GM21825 (cell line): ENCODE measurements around the gene ZNF362.

ENCODE experiments used
- ATAC-seq: cut with Tn5 transposase; IDR thresholded peaks from one replicate; pipeline ENCODE4 v1.9.1; 2021; ENCODE audit warnings: mild to moderate bottlenecking, moderate library complexity; ENCODE audit not compliant: unreplicated experiment

The ZNF362 gene

GRCh38 chr1:33267468-33268205 is 11.3 kb downstream of the ZNF362 start:
- ATAC-seq, result no peak

DNA sequence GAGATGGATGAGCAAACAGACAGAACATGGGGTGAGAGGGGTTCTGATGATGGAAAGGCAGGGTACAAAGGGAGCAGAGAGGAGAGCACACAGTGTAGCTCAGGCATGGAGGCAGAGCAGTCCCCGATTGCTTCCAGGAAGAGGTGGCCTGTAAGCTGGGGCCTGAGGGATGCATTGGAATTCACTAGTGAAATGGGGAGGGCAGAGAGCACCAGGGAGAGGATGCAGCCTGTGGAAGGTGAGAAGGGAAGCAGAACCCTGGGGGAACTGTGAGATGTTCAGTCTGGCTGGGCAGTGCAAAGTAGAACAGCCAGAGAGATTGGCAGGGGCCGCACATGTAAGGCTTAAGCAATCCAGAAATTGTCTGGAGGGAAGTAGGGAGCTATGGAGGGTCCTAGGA is 12.2 kb downstream of the ZNF362 start:
- ATAC-seq, result no peak

DNA sequence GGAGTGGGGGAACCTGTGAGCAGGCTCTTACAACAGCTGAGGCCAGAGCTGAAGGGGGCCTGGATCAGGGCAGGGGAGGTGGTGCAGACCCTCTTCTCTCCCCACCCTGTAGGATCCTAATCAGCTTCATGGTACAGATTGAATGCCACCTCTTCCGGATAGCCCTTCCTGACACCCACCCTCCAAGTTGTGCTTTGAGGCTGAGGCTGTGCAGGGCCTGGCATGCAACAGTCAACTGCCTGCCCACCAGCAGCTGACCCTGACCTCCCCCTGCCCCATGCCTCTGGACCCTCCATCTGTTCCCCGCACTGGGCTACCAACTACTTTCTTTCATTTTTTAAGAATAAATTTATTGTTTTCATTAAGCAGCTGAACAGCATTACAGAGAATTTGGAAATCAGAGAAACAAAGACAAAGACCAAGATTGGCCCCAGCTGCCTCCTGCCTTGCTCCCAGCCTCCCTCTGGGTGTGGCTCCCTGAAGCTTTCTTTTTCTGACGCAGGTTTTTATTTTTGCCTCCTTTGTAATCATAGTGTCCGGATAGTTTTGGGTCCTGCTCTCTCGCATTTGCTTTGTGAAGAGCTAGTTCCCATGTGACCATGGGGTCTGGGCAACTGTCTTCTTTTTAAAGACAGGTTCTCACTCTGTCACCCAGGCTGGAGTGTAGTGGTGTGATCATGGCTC is 12.8 kb downstream of the ZNF362 start:
- ATAC-seq, result no peak

GRCh38 chr1:33269621-33270020 is 13.3 kb downstream of the ZNF362 start:
- ATAC-seq, result no peak

DNA sequence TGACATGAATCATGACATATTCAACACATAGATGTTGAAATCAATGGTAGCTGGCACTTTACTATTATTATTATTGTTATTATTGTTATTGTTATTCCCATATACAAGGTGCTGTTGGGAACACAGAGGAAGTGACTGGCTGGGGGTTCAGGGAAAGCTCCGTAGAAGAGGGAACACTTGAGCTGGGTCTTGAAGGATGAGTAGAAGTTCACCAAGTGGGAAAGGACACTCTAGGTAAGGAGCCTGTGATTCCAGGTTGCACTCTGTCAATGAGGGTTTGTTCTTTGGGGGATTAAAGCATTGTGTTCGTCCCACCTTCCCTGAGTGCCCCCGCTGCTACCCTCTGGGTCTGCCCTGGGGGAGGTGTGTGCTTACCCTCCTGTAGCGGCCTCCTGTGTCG is 14.1 kb downstream of the ZNF362 start:
- no peak for ATAC-seq

DNA sequence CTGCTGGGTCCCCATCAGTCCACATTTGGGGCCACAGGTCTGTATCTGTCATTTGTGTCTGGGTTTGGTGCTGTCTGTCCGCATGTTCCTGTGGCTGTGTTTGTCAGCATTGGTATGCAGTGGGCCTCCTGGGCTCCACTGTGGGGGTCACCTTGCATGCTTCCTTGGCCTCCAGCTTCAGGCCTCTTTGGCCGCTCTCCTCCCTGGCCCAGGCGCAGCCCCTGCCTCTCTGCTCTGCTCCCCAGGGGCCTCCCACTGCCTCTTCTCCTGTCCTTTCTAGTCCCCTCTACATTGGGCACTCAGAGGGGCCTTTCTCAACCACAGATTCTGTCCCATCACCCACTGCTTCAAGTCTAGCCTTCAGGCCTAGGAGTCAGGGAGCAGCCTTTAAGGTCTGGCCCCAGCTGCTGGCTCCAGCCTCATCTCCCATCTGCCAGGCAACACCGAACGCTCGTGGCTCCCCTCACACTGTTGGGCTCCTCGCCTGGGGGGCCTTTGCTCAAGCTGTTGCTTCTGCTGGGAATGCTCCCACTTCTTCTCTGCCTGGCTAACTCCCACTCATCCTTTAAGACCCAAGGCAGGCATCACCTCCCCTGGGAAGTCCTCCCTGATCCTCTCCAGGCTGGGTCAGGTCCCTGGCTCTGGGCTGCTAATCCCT is 14.6 kb downstream of the ZNF362 start:
- no peak for ATAC-seq

- no peak for ATAC-seq
Measured at GRCh38 chr1:33271666-33272505, 15.6 kb downstream of the ZNF362 start.

DNA sequence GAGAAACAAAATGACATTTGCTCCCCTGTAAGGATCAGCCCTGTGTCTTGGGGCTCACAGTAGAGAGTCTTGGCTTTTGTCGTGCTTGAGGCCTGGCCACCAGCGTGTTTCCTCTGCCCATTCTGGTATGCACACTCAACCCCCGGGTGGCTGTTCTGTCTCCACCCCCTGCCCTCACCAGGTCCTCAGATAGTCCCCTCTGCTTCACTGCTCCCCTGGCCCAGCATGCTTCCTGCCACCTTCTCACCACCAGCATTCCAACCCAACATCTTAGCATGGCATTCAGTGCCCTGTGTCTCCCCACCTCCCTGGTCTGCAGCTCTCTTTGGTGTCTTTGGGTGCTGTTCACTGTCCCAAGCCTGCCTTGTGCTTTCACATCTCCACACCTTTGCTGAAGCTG is 16.2 kb downstream of the ZNF362 start:
- ATAC-seq, result no peak

DNA sequence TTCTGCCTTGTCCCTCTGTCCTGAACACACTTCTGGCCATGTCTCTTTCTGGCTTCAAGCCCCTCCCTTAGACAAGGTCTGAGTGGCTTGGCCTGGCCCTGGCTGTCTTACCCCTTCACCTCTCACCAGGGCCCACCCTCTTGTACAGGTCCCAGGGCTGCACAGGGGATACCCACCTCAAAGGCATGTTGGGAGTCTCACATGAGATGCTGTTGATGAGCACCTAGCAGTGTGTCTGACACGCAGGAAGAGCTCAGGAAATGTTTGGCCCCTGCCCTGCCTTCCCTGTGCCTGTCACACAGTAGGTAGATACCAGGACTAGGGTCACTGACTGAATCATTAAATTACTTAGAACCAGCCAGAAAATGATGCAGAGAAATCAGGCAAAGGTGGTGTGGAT is 16.6 kb downstream of the ZNF362 start:
- ATAC-seq, result no peak

DNA sequence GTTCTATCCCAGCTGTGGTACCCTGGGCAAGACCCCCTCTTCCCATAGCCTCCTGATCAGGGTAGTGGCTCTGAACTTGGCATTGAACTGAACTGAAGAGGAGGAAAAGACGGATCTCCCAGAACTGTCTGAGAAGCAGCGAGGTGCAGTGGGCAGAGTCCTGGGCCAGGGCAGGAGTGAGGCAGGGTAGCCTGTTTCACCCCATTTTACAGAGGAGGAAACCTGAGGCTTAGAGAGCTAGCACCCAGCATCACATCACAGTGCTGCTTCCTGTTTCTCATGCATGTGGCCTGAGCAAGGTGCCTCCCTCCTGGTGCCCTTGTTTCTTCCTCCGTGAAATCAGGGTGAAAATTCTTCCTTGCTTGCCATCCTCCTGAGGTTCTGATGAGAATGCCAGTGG is 17.1 kb downstream of the ZNF362 start:
- ATAC-seq, result no peak

DNA sequence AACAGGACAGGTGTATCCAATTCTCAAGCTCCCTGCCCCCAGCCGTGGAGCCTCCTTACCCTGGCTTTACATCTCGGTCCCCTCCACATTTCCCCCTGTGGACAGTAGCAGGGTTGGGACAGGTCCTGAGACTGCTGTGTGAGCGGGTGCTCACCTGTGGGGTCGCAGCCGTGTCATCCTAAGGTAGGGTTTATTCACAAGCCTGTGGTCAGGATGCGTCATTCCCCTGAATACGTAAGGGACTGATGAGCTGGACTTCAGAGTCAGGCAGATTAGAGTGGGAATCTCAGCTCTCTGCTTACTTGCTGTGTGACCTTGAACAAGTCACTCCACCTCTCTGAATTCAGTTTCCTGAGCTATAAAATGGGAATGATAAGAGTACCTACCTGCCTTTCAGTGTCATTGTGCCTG is 17.7 kb downstream of the ZNF362 start:
- no peak for ATAC-seq

DNA sequence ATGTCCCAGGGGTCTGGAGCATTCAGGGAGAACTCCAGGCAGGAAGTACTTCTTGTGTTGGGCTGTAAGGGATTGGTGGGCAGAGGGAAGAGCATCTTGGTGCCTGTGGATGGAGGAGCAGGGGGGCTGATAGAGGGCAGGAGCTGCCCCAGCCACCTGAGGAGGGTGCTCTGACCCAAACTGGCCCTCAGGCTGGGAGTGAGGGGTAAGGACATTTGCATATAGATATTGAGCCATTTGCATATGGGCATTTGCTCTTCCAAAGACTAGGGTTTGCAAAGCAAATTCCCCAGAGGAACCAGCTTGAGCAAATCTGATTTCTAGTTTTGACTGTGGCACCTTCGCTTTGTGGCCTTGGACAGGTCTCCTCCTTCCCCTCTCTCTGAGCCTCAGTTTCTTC is 18.2 kb downstream of the ZNF362 start:
- no peak for ATAC-seq

DNA sequence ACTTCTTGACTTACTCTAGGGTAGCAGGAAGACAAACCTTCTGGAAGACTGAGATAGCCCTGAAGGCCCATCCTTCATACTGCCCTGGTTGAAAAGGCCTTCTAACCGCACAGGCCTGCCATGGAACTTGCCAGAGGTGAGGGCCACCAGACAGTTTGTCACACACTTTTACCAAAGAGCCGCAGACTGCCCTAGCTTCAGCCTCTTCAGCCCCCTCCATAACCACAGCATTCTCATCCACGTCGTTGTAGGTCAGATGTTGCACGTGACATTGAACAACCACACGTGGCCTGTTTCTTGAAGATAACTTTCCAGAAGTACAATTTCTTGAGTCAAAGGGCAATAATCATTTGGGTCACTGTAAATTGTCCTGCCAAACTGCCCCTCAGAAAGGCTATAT is 18.9 kb downstream of the ZNF362 start:
- no peak for ATAC-seq

GRCh38 chr1:33275706-33276572 is 19.6 kb downstream of the ZNF362 start:
- no peak for ATAC-seq

DNA sequence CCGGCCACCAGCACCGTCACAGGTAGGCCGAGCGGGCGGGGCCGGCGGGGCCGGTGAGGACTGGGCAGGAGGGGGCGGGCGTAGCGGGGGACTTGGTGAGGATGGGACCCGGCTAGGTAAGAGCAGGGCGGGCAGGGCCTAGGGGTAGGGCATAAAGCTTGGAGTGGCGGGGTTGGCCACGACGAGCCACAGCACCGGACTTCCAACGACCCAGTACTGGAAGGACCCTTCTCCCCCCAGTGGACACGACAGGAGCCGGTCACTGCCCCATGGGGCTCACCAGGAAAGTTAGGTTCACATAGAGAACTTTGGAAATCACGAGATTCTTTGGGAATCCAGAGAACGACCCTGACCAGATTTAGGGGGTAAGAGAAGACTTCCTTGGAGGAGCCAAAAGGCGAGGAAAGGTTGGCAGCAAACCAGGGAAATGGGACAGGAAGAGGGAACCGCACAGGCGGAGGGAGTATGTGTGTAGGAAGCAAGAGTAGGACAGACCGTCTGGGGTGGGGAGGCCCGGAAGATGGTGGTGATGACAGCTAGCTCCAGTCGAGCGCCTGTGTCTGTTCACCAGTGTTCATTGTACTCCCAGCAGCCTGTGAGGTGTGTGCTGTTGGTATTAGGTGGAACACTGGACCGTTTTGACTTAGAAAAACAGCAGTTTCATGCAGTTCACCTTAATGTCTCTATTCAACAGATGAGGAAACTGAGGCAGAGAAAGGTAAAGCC is 20.4 kb downstream of the ZNF362 start:
- ATAC-seq, result no peak

DNA sequence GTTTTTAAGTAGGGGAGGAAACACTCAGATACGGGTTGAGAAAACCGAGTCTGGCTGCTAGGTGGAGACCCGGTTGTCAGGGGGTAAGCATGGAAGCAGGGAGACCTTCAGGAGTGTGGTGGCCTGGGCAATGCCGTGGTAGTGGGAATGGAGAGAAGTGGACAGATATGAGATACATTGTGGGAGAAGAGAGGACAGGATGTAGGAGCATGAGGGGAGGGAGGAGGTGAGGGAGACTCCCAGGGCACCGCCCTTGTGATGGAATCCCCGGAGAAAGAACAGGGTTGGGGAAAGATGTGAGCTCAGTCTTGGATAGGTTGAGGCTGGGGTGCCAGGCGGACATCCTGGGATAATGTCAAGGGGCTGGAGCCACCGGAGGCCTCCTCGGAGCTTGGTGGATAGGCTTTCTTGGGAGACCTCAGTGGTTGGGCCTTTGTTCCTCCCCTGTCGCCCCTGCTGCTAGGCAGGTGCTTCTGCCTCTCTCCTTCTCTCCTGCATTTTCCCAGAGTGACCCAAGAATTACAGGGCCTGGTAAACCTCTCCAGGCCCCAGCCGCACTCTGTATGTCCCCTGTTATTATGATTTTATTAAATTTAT is 21.3 kb downstream of the ZNF362 start:
- ATAC-seq, result no peak

DNA sequence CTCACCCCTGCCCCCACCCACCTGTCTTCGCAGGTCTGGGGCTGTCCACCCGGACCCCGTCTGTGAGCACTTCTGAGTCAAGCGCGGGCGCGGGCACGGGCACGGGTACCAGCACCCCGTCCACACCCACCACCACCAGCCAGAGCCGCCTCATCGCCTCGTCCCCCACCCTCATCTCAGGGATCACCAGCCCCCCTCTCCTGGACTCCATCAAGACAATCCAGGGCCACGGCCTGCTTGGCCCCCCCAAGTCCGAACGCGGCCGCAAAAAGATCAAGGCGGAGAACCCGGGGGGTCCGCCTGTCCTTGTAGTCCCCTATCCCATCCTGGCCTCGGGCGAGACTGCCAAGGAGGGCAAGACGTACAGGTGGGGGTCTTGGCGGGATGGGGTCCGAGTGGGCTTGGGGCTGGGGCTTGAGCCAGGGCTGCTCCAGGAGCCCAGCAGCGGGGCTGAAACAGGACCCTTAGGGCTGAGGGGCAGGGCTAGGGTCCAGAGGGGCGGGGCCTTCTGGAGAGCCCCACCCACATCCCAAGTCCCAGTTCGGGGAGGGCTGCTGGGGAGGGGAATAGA is 23.9 kb downstream of the ZNF362 start:
- ATAC-seq, result no peak

GRCh38 chr1:33281554-33282303 is 25.4 kb downstream of the ZNF362 start:
- no peak for ATAC-seq
